ENCODE measurements around the gene FUOM. TPM values are rescaled to one million over a fixed set of nuclear protein-coding genes. Genes with fewer than 3 reads are reported as not detected.

FUOM gene
- total and polyA plus RNA-seq, 10 of the 15 experiments (the other 5 are each of a cell fraction or from before 2014, with no cell fraction given) = 1.8 to 41.7 (median 25.6) TPM

GRCh38 chr10:133356549-133357284, 1.1 kb downstream of the FUOM start:
- ChIA-PET RAD21 (ENCODE audit: unreplicated experiment) (interaction anchor here (0.9 to 1.2 kb wide), 4 partner anchors 27 to 45 kb away, joined by 3 to 4 read pairs (median 3); no protein-coding TSS in a partner anchor), POLR2A (interaction anchor here (0.6 to 1.7 kb wide), 4 partner anchors 17 to 47 kb away, joined by 3 to 5 read pairs (median 4); partner anchors contain the start of gene PAOX), SMC1A (ENCODE audit: uncharacterized antibody, unreplicated experiment) (interaction anchor here (1.0 kb wide), 1 partner anchor 11 kb away, joined by 4 read pairs; no protein-coding TSS in a partner anchor), CTCF (interaction anchor here (0.8 to 1.2 kb wide), 3 partner anchors 81 to 164 kb away, joined by 3 to 5 read pairs (median 3); no protein-coding TSS in a partner anchor)
- no TSS peak for BruUV-seq (replicated peaks)
- 56% methylated on average over 24 of the region's 27 CpGs for WGBS (ENCODE audit: insufficient coverage, insufficient replicate concordance, low lambda C conversion rate, missing lambda C conversion rate)
- H3K4me2 ChIP-seq (ENCODE audit: control insufficient read depth, insufficient read depth) = peak overlapping the region; percentile 85
- peak; percentile 30; the same call in 2 of the 3 replicates for ATAC-seq
- peak overlapping the region; percentile 73 for H3K4me3 ChIP-seq
- H4K20me1 ChIP-seq (ENCODE audit: control insufficient read depth, insufficient read depth) = no peaks in the 10 kb centered on the region
- no peak for FAIRE-seq
- DNase-seq (ENCODE audit: low read depth, low spot score) = no peak
- in situ Hi-C loops (cut with MboI) = no loop called here
- no peaks in the 10 kb centered on the region for H3K36me3 ChIP-seq (ENCODE audit: control insufficient read depth in 2 of 2, insufficient read depth in 2 of 2, low read length in 1 of 2)
- intact Hi-C loops (cut with micrococcal nuclease; ENCODE audit: unreplicated experiment) = no loop called here
- H2AFZ ChIP-seq (ENCODE audit: control insufficient read depth, low read depth, low read length) = no peak overlapping the region; the same call in 1 of the 2 replicates
- no peaks in the 10 kb centered on the region; the same call in 1 of the 2 replicates for H3K79me2 ChIP-seq (ENCODE audit: control insufficient read depth, insufficient read depth, low read length)
- peak overlapping the region; percentile 38; the same call in 1 of the 2 replicates for H3K27ac ChIP-seq (ENCODE audit: control insufficient read depth, insufficient read depth)
- H3K9me3 ChIP-seq (replicated peaks; ENCODE audit: control insufficient read depth, insufficient read depth, low read length) = no peaks in the 10 kb centered on the region
- no peaks in the 10 kb centered on the region for H3K27me3 ChIP-seq (replicated peaks in 1 of 2; ENCODE audit: control insufficient read depth in 2 of 2, insufficient read depth in 2 of 2, low read length in 1 of 2)
- peak overlapping the region; percentile 67 for H3K9ac ChIP-seq (ENCODE audit: control insufficient read depth, insufficient read depth, low read length)
- H3K4me1 ChIP-seq (ENCODE audit: control insufficient read depth, insufficient read depth, low read length) = peaks cover 9% of the 10 kb centered on the region
- TF ChIP-seq FOS (IDR thresholded peaks at IDR 0.05; ENCODE audit: borderline replicate concordance, extremely low read depth, insufficient read length) = no peak
- TF ChIP-seq KDM1A (IDR thresholded peaks at IDR 0.05; ENCODE audit: borderline replicate concordance) = no peak
- no peak for TF ChIP-seq ZBTB33 (IDR thresholded peaks at IDR 0.05)
- TF ChIP-seq SREBF2 (IDR thresholded peaks at IDR 0.05; ENCODE audit: low read length) = no peak
- TF ChIP-seq BMI1 (IDR thresholded peaks at IDR 0.05; ENCODE audit: borderline replicate concordance) = no peak
- no peak for TF ChIP-seq NKRF (conservative IDR thresholded peaks at IDR 0.05)
- no peak for TF ChIP-seq MAX (IDR thresholded peaks at IDR 0.05; ENCODE audit: low read depth, low read length)
- TF ChIP-seq HCFC1 (IDR thresholded peaks at IDR 0.05; ENCODE audit: low read length) = no peak
- no peak for TF ChIP-seq ZBTB40 (IDR thresholded peaks at IDR 0.05; ENCODE audit: borderline replicate concordance)
- TF ChIP-seq IRF5 (IDR thresholded peaks at IDR 0.05; ENCODE audit: borderline replicate concordance) = no peak
- no peak for TF ChIP-seq EED (IDR thresholded peaks at IDR 0.05; ENCODE audit: low read depth)
- TF ChIP-seq PAX5 (IDR thresholded peaks at IDR 0.05; ENCODE audit: borderline replicate concordance, low read depth, low read length) = no peak
- TF ChIP-seq MTA3 (IDR thresholded peaks at IDR 0.05; ENCODE audit: borderline replicate concordance, low read length) = no peak
